Measurements from ENCODE around the gene NEBL. TPM values are rescaled to one million over a fixed set of nuclear protein-coding genes. Genes with fewer than 3 reads are reported as not detected.
A peak's percentile ranks its signal among the peaks of the same experiment; 100 is the strongest.

NEBL gene
- total and polyA plus RNA-seq, 9 of the 15 experiments (the other 6 are each of a cell fraction or from before 2014, with no cell fraction given) = 0.82 to 14.6 (median 9.8) TPM

GRCh38 chr10:20888620-20889330, 8.3 kb downstream of the NEBL start:
- no peak for TF ChIP-seq NFATC3 (IDR thresholded peaks at IDR 0.05)
- TF ChIP-seq CTCF (IDR thresholded peaks at IDR 0.05 in 2 of 3, conservative IDR thresholded peaks at IDR 0.05 in 1 of 3; ENCODE audit: insufficient read depth in 2 of 3, low read depth in 1 of 3, low read length in 3 of 3) = peak in 1 of 3 experiments; percentile 26; a peak in 2 of 6 replicates
- TF ChIP-seq RAD21 (CRISPR knock-in tag; conservative IDR thresholded peaks at IDR 0.05 in 1 of 2, IDR thresholded peaks at IDR 0.05 in 1 of 2) = peak; percentile 37 to 56
- Histone ChIP-seq H2AFZ (ENCODE audit: low read depth, low read length) (no peak overlapping the region), H3K79me2 (ENCODE audit: control insufficient read depth, insufficient read depth, low read length) (no peaks in the 10 kb centered on the region), H3K9me1 (ENCODE audit: control insufficient read depth, insufficient read depth, low read length) (no peaks in the 10 kb centered on the region), H3K4me3 (no peak overlapping the region), H3K4me2 (ENCODE audit: insufficient read depth, low read length) (no peak overlapping the region), H3K9ac (ENCODE audit: insufficient read depth in 1 of 2, low read depth in 2 of 2, low read length in 2 of 2) (no peak overlapping the region), H3K36me3 (ENCODE audit: control insufficient read depth, insufficient read depth, low read length) (no peaks in the 10 kb centered on the region), H3K9me3 (replicated peaks; ENCODE audit: control insufficient read depth, insufficient read depth, low read depth, low read length) (no peaks in the 10 kb centered on the region), H3K27ac (ENCODE audit: extremely low read depth, low read depth, low read length) (no peak overlapping the region), H3K27me3 (ENCODE audit: control insufficient read depth in 2 of 2, insufficient read depth in 2 of 2, low read length in 2 of 2) (no peaks in the 10 kb centered on the region), H4K20me1 (replicated peaks; ENCODE audit: control insufficient read depth, insufficient read depth, low read length) (no peaks in the 10 kb centered on the region), H3K4me1 (replicated peaks in 1 of 2; ENCODE audit: control insufficient read depth in 2 of 2, insufficient read depth in 2 of 2, low read length in 2 of 2) (no peaks in the 10 kb centered on the region)
- in situ Hi-C loops (cut with MboI) (no loop called here), intact Hi-C loops (cut with micrococcal nuclease) (no loop called here)
- WGBS (ENCODE audit: insufficient coverage, low coverage, missing lambda C conversion rate) = 28% methylated on average over 7 of the region's 7 CpGs
- DNase-seq (ENCODE audit: extremely low read depth in 1 of 4, low spot score in 3 of 4) (no peak), FAIRE-seq (no peak), ATAC-seq (no peak)
- BruUV-seq (replicated peaks) = no TSS peak
- ChIA-PET CTCF (ENCODE audit: low intra/inter-chr PET ratio) (interaction anchor here (2.0 kb wide), 1 partner anchor 381 kb away, joined by 6 read pairs; no protein-coding TSS in a partner anchor), POLR2A (no interaction called here)
